Ascending aorta (tissue), 2 donors: Measurements from ENCODE around the gene EEF1AKMT1. TPM values are rescaled to one million over a fixed set of nuclear protein-coding genes. Genes with fewer than 3 reads are reported as not detected.

Source experiments
- DNase-seq, 2 donors: peaks; one replicate each; pipeline ENCODE4 v3.0.0-alpha.2; 2019; ENCODE audit warnings: low spot score in 2 of 2
- H3K27ac ChIP-seq, 2 donors: fragments of 200-600 bp; sonication (generic); one replicate each; pipeline ENCODE4 v1.5.1; 2016 to 2017; ENCODE audit warnings: mild to moderate bottlenecking in 1 of 2
- H3K27me3 ChIP-seq: fragments of 200-600 bp; sonication (generic); one replicate; pipeline ENCODE4 v1.5.1; 2017
- H3K36me3 ChIP-seq, 2 donors: fragments of 200-600 bp; sonication (generic); one replicate each; pipeline ENCODE4 v1.5.1; 2016
- H3K4me1 ChIP-seq, 2 donors: fragments of 200-600 bp; sonication (generic); one replicate each; pipeline ENCODE4 v1.5.1; 2016 to 2017; ENCODE audit warnings: mild to moderate bottlenecking in 1 of 2
- H3K4me3 ChIP-seq, 2 donors: fragments of 200-600 bp; sonication (generic); one replicate each; pipeline ENCODE4 v1.5.1; 2016 to 2017; ENCODE audit warnings: mild to moderate bottlenecking in 1 of 2
- H3K9me3 ChIP-seq, 2 donors: fragments of 200-600 bp; sonication (generic); one replicate each; pipeline ENCODE4 v1.5.1; 2016
- CTCF ChIP-seq, 3 experiments: fragments of 200-600 bp in 2 of 3; fragments of 450-650 bp in 1 of 3; sonication (generic) in 2 of 3; IDR thresholded peaks; one replicate each; pipeline ENCODE4 v1.5.1; 2016 to 2019; ENCODE audit warnings: antibody characterized with exemption in 3 of 3, mild to moderate bottlenecking in 1 of 3, moderate library complexity in 1 of 3
- intact Hi-C: fragments of 100-400 bp; cut with DNase I; formaldehyde crosslinking; loops from one replicate; pipeline ENCODE4 v1.15.1; 2023
- total RNA-seq: library from RNA; depleted of rRNA; stranded (reverse); fragments of >200 nt; gene quantifications from one replicate; pipeline ENCODE4 v1.1.0, GENCODE V29; 2016

The EEF1AKMT1 gene
- total RNA-seq, 1 donor from 2014 or later: not detected

DNA sequence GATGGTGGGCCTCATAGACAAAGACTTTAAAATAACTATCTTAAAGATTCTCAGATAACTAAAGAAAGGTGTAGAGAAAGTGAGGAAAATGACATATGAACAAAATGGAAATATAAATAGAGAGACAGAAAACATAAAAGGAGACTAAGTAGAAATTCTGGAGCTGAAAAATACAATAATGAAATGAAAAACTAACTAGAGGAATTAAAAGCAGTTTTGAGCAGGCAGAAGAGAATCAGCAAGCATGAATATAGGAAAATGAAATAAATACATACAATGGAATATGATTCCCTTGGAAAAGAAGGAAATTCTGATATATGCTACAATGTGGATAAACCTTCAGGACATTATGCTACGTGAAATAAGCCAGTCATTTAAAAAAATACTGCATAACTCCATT, 3.9 kb downstream of the EEF1AKMT1 start:
- no peak overlapping the region for H3K27ac ChIP-seq
- no peak for DNase-seq
- intact Hi-C loops: loop anchor here (5.0 to 10.0 kb wide), 2 partner anchors 132 to 295 kb away; partner anchors contain the start of genes LATS2 and XPO4
- peaks cover 3 to 12% of the 10 kb centered on the region in 2 donors for H3K36me3 ChIP-seq
- peaks cover 0 to 16% of the 10 kb centered on the region in 2 donors for H3K9me3 ChIP-seq
- peaks cover 0 to 7% of the 10 kb centered on the region in 2 donors for H3K4me1 ChIP-seq
- TF ChIP-seq CTCF (IDR thresholded peaks at IDR 0.05): no peak
- H3K27me3 ChIP-seq: no peaks in the 10 kb centered on the region
- H3K4me3 ChIP-seq: no peak overlapping the region

- no peak overlapping the region for H3K27ac ChIP-seq
- peaks cover 3 to 12% of the 10 kb centered on the region in 2 donors for H3K36me3 ChIP-seq
- no peaks in the 10 kb centered on the region for H3K27me3 ChIP-seq
- H3K9me3 ChIP-seq: peaks cover 0 to 16% of the 10 kb centered on the region in 2 donors
- H3K4me3 ChIP-seq: no peak overlapping the region
- no peak for DNase-seq
- no peak for TF ChIP-seq CTCF (IDR thresholded peaks at IDR 0.05)
- intact Hi-C loops: no loop called here
- H3K4me1 ChIP-seq: peaks cover 0 to 7% of the 10 kb centered on the region in 2 donors
These were observed 4.7 kb downstream of the EEF1AKMT1 start for GRCh38 chr13:20769091-20769490.

- Histone ChIP-seq H3K4me1 (peaks cover 0 to 3% of the 10 kb centered on the region in 2 donors), H3K27me3 (no peaks in the 10 kb centered on the region), H3K27ac (no peak overlapping the region), H3K9me3 (peaks cover 0 to 16% of the 10 kb centered on the region in 2 donors), H3K4me3 (no peak overlapping the region), H3K36me3 (peaks cover 3 to 12% of the 10 kb centered on the region in 2 donors)
- no peak for DNase-seq
- intact Hi-C loops: no loop called here
- no peak for TF ChIP-seq CTCF (IDR thresholded peaks at IDR 0.05)
These were observed 6.3 kb downstream of the EEF1AKMT1 start for GRCh38 chr13:20767309-20767943.

- no peaks in the 10 kb centered on the region for H3K27me3 ChIP-seq
- H3K36me3 ChIP-seq: peaks cover 3 to 23% of the 10 kb centered on the region in 2 donors
- no peaks in the 10 kb centered on the region for H3K4me1 ChIP-seq
- no peak overlapping the region for H3K4me3 ChIP-seq
- no peak for DNase-seq
- intact Hi-C loops: no loop called here
- no peak overlapping the region for H3K27ac ChIP-seq
- no peak for TF ChIP-seq CTCF (IDR thresholded peaks at IDR 0.05)
- H3K9me3 ChIP-seq: peaks cover 0 to 9% of the 10 kb centered on the region in 2 donors
These were observed 12.9 kb downstream of the EEF1AKMT1 start for GRCh38 chr13:20760872-20761271.

DNA sequence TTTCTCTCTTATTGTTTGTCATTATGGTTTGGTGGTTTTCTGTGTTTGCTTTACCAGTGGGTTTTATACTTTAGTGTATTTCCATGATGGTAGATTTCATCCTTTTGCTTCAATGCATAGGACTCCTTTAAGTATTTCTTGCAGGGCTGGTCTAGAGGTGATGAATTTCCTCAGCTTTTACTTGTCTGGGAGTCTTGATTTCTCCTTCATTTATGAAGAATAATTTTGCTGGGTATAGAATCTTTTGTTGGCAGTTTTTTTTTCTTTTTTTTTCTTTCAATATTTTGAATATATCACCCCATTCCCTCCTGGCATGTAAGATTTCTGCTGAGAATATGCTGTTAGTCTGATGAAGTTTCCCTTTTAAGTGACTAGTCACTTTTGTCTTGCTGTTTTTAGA, 19.8 kb downstream of the EEF1AKMT1 start:
- Histone ChIP-seq H3K27me3 (no peaks in the 10 kb centered on the region), H3K9me3 (peaks cover 0 to 60% of the 10 kb centered on the region in 2 donors), H3K4me1 (no peaks in the 10 kb centered on the region), H3K4me3 (no peak overlapping the region), H3K36me3 (peaks cover 3 to 45% of the 10 kb centered on the region in 2 donors), H3K27ac (no peak overlapping the region)
- intact Hi-C loops: no loop called here
- no peak for TF ChIP-seq CTCF (IDR thresholded peaks at IDR 0.05)
- no peak for DNase-seq
